Measurements from ENCODE around the gene NCK2.

- TF ChIP-seq CTCF (IDR thresholded peaks at IDR 0.05; ENCODE audit: low read length) (no peak), EZH2 (IDR thresholded peaks at IDR 0.05; ENCODE audit: borderline replicate concordance, low read length) (no peak)
Observed at GRCh38 chr2:105757433-105757832, 12.7 kb downstream of the NCK2 start.
